OCI-LY1 (cell line): ENCODE measurements around the gene PKNOX1.

Experiments used
- EZH2 ChIP-seq: fragments of 200-600 bp; sonication (generic), shearing (Covaris generic); IDR thresholded peaks from 2 replicates; pipeline ENCODE4 v1.8.0; 2017; ENCODE audit warnings: borderline replicate concordance, mixed run types, mild to moderate bottlenecking, antibody characterized with exemption, low read length, moderate library complexity, mixed read lengths
- TF ChIP-seq, protein P1 (sequence below): fragments of 200-600 bp; sonication (generic), shearing (Covaris generic); IDR thresholded peaks from 2 replicates; pipeline ENCODE4 v1.5.1; 2017; ENCODE audit warnings: mild to moderate bottlenecking, antibody characterized with exemption, low read length, moderate library complexity, mixed read lengths

DNA sequence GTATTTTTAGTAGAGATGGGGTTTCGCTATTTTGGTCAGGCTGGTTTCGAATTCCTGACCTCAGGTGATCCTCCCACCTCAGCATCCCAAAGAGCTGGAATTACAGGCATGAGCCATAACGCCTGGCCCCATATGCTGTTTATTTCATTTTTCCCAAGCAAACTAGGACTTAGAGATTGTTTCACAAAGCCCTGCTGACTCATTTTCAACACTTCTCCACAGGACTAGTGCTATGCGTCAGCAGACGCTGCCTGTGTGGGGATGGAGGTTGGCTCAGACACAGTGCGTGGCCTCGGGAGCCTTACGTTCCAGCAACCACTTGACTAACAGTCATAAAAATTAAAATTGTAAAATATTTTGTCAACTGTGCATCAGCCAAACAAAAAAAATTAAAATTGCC, 22.7 kb downstream of the PKNOX1 start:
- TF ChIP-seq, protein P1, sequence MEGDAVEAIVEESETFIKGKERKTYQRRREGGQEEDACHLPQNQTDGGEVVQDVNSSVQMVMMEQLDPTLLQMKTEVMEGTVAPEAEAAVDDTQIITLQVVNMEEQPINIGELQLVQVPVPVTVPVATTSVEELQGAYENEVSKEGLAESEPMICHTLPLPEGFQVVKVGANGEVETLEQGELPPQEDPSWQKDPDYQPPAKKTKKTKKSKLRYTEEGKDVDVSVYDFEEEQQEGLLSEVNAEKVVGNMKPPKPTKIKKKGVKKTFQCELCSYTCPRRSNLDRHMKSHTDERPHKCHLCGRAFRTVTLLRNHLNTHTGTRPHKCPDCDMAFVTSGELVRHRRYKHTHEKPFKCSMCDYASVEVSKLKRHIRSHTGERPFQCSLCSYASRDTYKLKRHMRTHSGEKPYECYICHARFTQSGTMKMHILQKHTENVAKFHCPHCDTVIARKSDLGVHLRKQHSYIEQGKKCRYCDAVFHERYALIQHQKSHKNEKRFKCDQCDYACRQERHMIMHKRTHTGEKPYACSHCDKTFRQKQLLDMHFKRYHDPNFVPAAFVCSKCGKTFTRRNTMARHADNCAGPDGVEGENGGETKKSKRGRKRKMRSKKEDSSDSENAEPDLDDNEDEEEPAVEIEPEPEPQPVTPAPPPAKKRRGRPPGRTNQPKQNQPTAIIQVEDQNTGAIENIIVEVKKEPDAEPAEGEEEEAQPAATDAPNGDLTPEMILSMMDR, result no peak
- no peak for TF ChIP-seq EZH2
